NT2/D1 (cell line): ENCODE results near the gene LMCD1.

Source experiments
- SUZ12 ChIP-seq: IDR thresholded peaks from 2 replicates; pipeline ENCODE4 v1.6.1; 2011; ENCODE audit not compliant: insufficient read length, insufficient read depth; ENCODE audit errors: extremely low read depth
- ZNF274 ChIP-seq: IDR thresholded peaks from 2 replicates; pipeline ENCODE4 v1.6.1; 2011; ENCODE audit warnings: mild to moderate bottlenecking, low read depth, low read length

DNA sequence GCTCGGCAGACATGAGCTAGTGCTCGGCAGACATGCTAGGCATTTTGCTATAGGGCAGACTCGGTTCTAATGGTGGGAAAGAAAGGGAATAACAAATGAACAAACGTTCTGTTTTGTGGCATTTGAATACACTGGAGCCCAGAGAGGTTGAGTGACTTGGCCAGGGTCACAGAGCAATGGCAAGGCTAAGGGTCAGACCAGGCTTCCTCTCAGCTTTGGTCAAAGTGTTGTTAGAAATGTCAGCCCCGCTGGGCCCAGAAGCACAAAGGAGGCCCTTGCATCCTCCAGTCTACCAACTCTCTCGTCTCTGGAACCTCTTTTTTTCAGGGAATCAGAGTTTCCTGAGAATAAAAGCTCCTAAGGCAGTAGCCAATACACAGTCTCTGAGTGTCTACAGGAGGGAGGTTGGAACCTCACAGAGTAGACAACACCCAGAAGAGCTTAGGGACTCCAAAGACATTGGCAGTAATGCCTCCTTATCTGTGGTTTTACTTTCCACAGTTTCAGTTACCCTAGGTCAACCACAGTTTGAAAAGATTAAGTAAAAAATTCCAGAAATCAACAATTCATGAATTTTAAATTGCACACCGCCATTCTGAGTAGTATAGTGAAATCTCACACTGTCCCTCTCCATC lies 95.7 kb downstream of the LMCD1 start:
- TF ChIP-seq ZNF274 (no peak), SUZ12 (no peak)
